C4-2B (cell line): ENCODE data around the gene LIMS1.

Experiments used
- CTCF ChIP-seq: fragments of 450-650 bp; conservative IDR thresholded peaks from 2 replicates; pipeline ENCODE4 v1.5.1; 2017; ENCODE audit warnings: mild to moderate bottlenecking
- ZFX ChIP-seq: fragments of 450-650 bp; IDR thresholded peaks from 2 replicates; pipeline ENCODE4 v1.6.1; 2017

- TF ChIP-seq CTCF (no peak), ZFX (no peak)
These were observed 87.7 kb downstream of the LIMS1 start for GRCh38 chr2:108621687-108622681.
